Lung (tissue), 12 donors: ENCODE measurements around the gene VTA1. TPM values are rescaled to one million over a fixed set of nuclear protein-coding genes. Genes with fewer than 3 reads are reported as not detected.

ENCODE experiments used
- ATAC-seq: fragments of 200-7000 bp; cut with Tn5 transposase; one replicate; pipeline ENCODE4 v1.9.1; 2020; ENCODE audit warnings: moderate number of reproducible peaks; ENCODE audit not compliant: insufficient read depth, low FRiP score
- DNase-seq, 3 donors: peaks; one replicate each; pipeline ENCODE4 v3.0.0-alpha.2; 2013 to 2017
- H3K27ac ChIP-seq, 2 donors: one replicate each; pipeline ENCODE4 v1.5.1; 2013; ENCODE audit warnings: mild to moderate bottlenecking in 2 of 2, moderate library complexity in 2 of 2, control low read depth in 1 of 2, inconsistent platforms in 1 of 2, low read depth in 1 of 2, low read length in 1 of 2
- H3K27me3 ChIP-seq, 3 donors: one replicate each; pipeline ENCODE4 v1.5.1; 2013; ENCODE audit warnings: low read length in 2 of 3; ENCODE audit not compliant: control insufficient read depth in 3 of 3, insufficient read depth in 3 of 3
- H3K36me3 ChIP-seq, 4 donors: one replicate each; pipeline ENCODE4 v1.5.1; 2013; ENCODE audit warnings: low read length in 4 of 4, mild to moderate bottlenecking in 1 of 4, moderate library complexity in 1 of 4; ENCODE audit not compliant: control insufficient read depth in 4 of 4, insufficient read depth in 4 of 4
- H3K4me1 ChIP-seq, 5 donors: one replicate each; pipeline ENCODE4 v1.5.1; 2013; ENCODE audit warnings: low read length in 5 of 5, mild to moderate bottlenecking in 2 of 5, moderate library complexity in 1 of 5; ENCODE audit not compliant: control insufficient read depth in 5 of 5, insufficient read depth in 5 of 5
- H3K4me3 ChIP-seq: one replicate; pipeline ENCODE4 v1.5.1; 2013; ENCODE audit warnings: mild to moderate bottlenecking, control low read depth, moderate library complexity
- H3K9ac ChIP-seq, 2 donors: one replicate each; pipeline ENCODE4 v1.5.1; 2013; ENCODE audit warnings: low read length in 2 of 2, control low read depth in 1 of 2; ENCODE audit not compliant: insufficient read depth in 1 of 2
- H3K9me3 ChIP-seq, 4 donors: one replicate each; pipeline ENCODE4 v1.5.1; 2013; ENCODE audit warnings: low read length in 3 of 4, mild to moderate bottlenecking in 1 of 4, moderate library complexity in 1 of 4; ENCODE audit not compliant: control insufficient read depth in 4 of 4, insufficient read depth in 3 of 4
- CTCF ChIP-seq: IDR thresholded peaks from 2 replicates; pipeline ENCODE4 v1.5.1; 2012; ENCODE audit warnings: mild to moderate bottlenecking; ENCODE audit errors: control extremely low read depth, extremely low read depth
- WGBS, 2 donors: extraction: QIAGEN DNeasy Blood & Tissue Kit; methylation state at CpG; one replicate each; pipeline ENCODE4 v1.1.7; 2013; 5-methylcytosine and 5-hydroxymethylcytosine counted together
- polyA plus RNA-seq, 2 donors: library from polyadenylated mRNA; stranded (reverse); fragments of 200-250 nt; gene quantifications; one replicate each; pipeline ENCODE4 v1.2.1, GENCODE V29; 2013
- total RNA-seq, 2 donors: library from RNA; depleted of rRNA in 1 of 2; stranded (reverse); fragments of >200 nt in 1 of 2; gene quantifications; one replicate each; pipeline ENCODE4 v1.2.1, GENCODE V29; 2014 to 2021
- donor health status: control.
- donor health status: control.
- donor health status: Bipolar disorder and iron deficiency.
- donor health status: healthy.
- donor health status: DM: yes; HTN: yes; CAD: no.

Gene VTA1
- total and polyA plus RNA-seq, 4 donors: 15.2 to 61.9 (median 29.3) TPM

- H3K36me3 ChIP-seq: peaks cover 0 to 7% (median 0%) of the 10 kb centered on the region in 4 donors
- H3K4me3 ChIP-seq: no peak overlapping the region
- H3K27ac ChIP-seq: no peak overlapping the region
- no peak for TF ChIP-seq CTCF
- no peaks in the 10 kb centered on the region for H3K9me3 ChIP-seq
- no peak overlapping the region for H3K9ac ChIP-seq
- peaks cover 0 to 19% (median 6%) of the 10 kb centered on the region in 5 donors for H3K4me1 ChIP-seq
- DNase-seq: no peak
- ATAC-seq: no peak
- H3K27me3 ChIP-seq: no peaks in the 10 kb centered on the region
Measured at GRCh38 chr6:142152746-142153145, 5.7 kb downstream of the VTA1 start.

- Histone ChIP-seq H3K27me3 (no peaks in the 10 kb centered on the region), H3K9ac (no peak overlapping the region), H3K4me1 (peaks cover 0 to 15% (median 3%) of the 10 kb centered on the region in 5 donors), H3K36me3 (peaks cover 0 to 7% (median 0%) of the 10 kb centered on the region in 4 donors), H3K27ac (no peak overlapping the region), H3K9me3 (no peaks in the 10 kb centered on the region), H3K4me3 (no peak overlapping the region)
- ATAC-seq (no peak), DNase-seq (no peak)
- 38 to 62% methylated on average over 2 of the region's 2 CpGs for WGBS, 2 donors
- no peak for TF ChIP-seq CTCF
Measured at GRCh38 chr6:142153196-142153595, 6.1 kb downstream of the VTA1 start.

- H3K4me3 ChIP-seq: no peak overlapping the region
- WGBS, 2 donors: 78 to 93% methylated on average over 1 of the region's 1 CpG
- ATAC-seq (no peak), DNase-seq (no peak)
- no peaks in the 10 kb centered on the region for H3K27me3 ChIP-seq
- H3K9me3 ChIP-seq: no peaks in the 10 kb centered on the region
- H3K36me3 ChIP-seq: peaks cover 0 to 7% (median 0%) of the 10 kb centered on the region in 4 donors
- no peak for TF ChIP-seq CTCF
- no peak overlapping the region for H3K9ac ChIP-seq
- H3K27ac ChIP-seq: no peak overlapping the region
- peaks cover 0 to 3% (median 0%) of the 10 kb centered on the region in 5 donors for H3K4me1 ChIP-seq
Measured at GRCh38 chr6:142154336-142154735, 7.3 kb downstream of the VTA1 start.

- no peak overlapping the region for H3K27ac ChIP-seq
- DNase-seq: no peak
- no peaks in the 10 kb centered on the region for H3K9me3 ChIP-seq
- TF ChIP-seq CTCF: no peak
- peaks cover 0 to 7% (median 0%) of the 10 kb centered on the region in 4 donors for H3K36me3 ChIP-seq
- no peak overlapping the region for H3K4me3 ChIP-seq
- 64 to 74% methylated on average over 3 of the region's 3 CpGs for WGBS, 2 donors
- no peaks in the 10 kb centered on the region for H3K27me3 ChIP-seq
- H3K4me1 ChIP-seq: peaks cover 0 to 3% (median 0%) of the 10 kb centered on the region in 5 donors
- no peak overlapping the region for H3K9ac ChIP-seq
- ATAC-seq: no peak
Measured at GRCh38 chr6:142155091-142155490, 8.0 kb downstream of the VTA1 start.
